Ascending aorta (tissue), 2 donors: ENCODE measurements around the gene PUS7. TPM values are rescaled to one million over a fixed set of nuclear protein-coding genes. Genes with fewer than 3 reads are reported as not detected.
"Not testable (repeated sequence)": the region's sequence is repeated elsewhere in the genome, so short reads cannot be mapped to it uniquely, and the experiment has no call there.

Source experiments
- DNase-seq, 2 donors: peaks; one replicate each; pipeline ENCODE4 v3.0.0-alpha.2; 2019; ENCODE audit warnings: low spot score in 2 of 2
- H3K27ac ChIP-seq, 2 donors: fragments of 200-600 bp; sonication (generic); one replicate each; pipeline ENCODE4 v1.5.1; 2016 to 2017; ENCODE audit warnings: mild to moderate bottlenecking in 1 of 2
- H3K27me3 ChIP-seq: fragments of 200-600 bp; sonication (generic); one replicate; pipeline ENCODE4 v1.5.1; 2017
- H3K36me3 ChIP-seq, 2 donors: fragments of 200-600 bp; sonication (generic); one replicate each; pipeline ENCODE4 v1.5.1; 2016
- H3K4me1 ChIP-seq, 2 donors: fragments of 200-600 bp; sonication (generic); one replicate each; pipeline ENCODE4 v1.5.1; 2016 to 2017; ENCODE audit warnings: mild to moderate bottlenecking in 1 of 2
- H3K4me3 ChIP-seq, 2 donors: fragments of 200-600 bp; sonication (generic); one replicate each; pipeline ENCODE4 v1.5.1; 2016 to 2017; ENCODE audit warnings: mild to moderate bottlenecking in 1 of 2
- H3K9me3 ChIP-seq, 2 donors: fragments of 200-600 bp; sonication (generic); one replicate each; pipeline ENCODE4 v1.5.1; 2016
- intact Hi-C: fragments of 100-400 bp; cut with DNase I; formaldehyde crosslinking; loops from one replicate; pipeline ENCODE4 v1.15.1; 2023
- total RNA-seq: library from RNA; depleted of rRNA; stranded (reverse); fragments of >200 nt; gene quantifications from one replicate; pipeline ENCODE4 v1.1.0, GENCODE V29; 2016
- TF ChIP-seq, protein P1 (sequence below), 3 experiments: fragments of 200-600 bp in 2 of 3; fragments of 450-650 bp in 1 of 3; sonication (generic) in 2 of 3; IDR thresholded peaks; one replicate each; pipeline ENCODE4 v1.5.1; 2016 to 2019; ENCODE audit warnings: antibody characterized with exemption in 3 of 3, mild to moderate bottlenecking in 1 of 3, moderate library complexity in 1 of 3

PUS7 gene
- total RNA-seq, 1 donor from 2014 or later: 17.2 TPM

DNA sequence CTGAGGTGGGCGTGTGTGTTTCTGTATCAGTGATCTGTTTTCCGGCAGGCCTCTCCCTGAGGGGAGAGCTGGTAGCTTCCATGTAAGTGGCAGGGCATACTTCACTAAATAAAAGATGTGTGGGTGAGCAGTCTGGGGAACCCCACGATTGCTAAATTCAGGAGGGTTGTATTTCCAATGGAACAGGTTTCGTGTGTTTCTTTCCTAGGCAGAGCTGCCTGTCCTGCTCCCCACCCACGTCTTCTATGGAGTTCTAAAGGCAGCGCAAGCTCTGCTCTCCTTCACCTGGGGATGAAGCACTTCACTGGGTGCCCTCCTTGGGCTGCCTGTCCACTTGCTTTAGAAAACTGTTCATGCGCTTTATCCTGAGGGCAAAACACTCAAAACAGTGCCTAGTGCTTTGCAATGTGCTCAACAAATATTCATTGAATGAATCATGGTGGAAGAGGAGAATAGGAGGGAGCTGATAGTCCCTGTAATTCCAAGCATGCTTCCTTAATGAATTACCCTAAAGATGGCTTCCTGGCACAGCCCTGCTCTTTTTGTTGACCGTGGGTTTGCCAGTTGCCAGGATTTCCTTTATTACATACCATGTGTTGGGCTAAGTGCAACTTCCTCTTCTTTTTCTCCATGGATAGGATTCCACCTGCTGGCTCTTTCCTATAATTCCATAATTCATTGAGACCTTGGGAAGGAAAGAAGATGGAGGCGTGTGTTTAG is 82.7 kb downstream of the PUS7 start:
- no peak for DNase-seq
- H3K9me3 ChIP-seq: no peaks in the 10 kb centered on the region
- no peak overlapping the region for H3K27ac ChIP-seq
- no peaks in the 10 kb centered on the region for H3K27me3 ChIP-seq
- intact Hi-C loops: no loop called here
- no peaks in the 10 kb centered on the region for H3K4me1 ChIP-seq
- H3K4me3 ChIP-seq: no peak overlapping the region
- no peaks in the 10 kb centered on the region for H3K36me3 ChIP-seq
- TF ChIP-seq, protein P1, sequence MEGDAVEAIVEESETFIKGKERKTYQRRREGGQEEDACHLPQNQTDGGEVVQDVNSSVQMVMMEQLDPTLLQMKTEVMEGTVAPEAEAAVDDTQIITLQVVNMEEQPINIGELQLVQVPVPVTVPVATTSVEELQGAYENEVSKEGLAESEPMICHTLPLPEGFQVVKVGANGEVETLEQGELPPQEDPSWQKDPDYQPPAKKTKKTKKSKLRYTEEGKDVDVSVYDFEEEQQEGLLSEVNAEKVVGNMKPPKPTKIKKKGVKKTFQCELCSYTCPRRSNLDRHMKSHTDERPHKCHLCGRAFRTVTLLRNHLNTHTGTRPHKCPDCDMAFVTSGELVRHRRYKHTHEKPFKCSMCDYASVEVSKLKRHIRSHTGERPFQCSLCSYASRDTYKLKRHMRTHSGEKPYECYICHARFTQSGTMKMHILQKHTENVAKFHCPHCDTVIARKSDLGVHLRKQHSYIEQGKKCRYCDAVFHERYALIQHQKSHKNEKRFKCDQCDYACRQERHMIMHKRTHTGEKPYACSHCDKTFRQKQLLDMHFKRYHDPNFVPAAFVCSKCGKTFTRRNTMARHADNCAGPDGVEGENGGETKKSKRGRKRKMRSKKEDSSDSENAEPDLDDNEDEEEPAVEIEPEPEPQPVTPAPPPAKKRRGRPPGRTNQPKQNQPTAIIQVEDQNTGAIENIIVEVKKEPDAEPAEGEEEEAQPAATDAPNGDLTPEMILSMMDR (IDR thresholded peaks at IDR 0.05): no peak

GRCh38 chr7:105438847-105439173 is 83.3 kb downstream of the PUS7 start:
- Histone ChIP-seq H3K9me3 (no peaks in the 10 kb centered on the region), H3K4me3 (no peak overlapping the region), H3K4me1 (no peaks in the 10 kb centered on the region), H3K27ac (no peak overlapping the region), H3K36me3 (no peaks in the 10 kb centered on the region), H3K27me3 (no peaks in the 10 kb centered on the region)
- DNase-seq: no peak
- TF ChIP-seq, protein P1 (IDR thresholded peaks at IDR 0.05): no peak
- intact Hi-C loops: no loop called here

DNA sequence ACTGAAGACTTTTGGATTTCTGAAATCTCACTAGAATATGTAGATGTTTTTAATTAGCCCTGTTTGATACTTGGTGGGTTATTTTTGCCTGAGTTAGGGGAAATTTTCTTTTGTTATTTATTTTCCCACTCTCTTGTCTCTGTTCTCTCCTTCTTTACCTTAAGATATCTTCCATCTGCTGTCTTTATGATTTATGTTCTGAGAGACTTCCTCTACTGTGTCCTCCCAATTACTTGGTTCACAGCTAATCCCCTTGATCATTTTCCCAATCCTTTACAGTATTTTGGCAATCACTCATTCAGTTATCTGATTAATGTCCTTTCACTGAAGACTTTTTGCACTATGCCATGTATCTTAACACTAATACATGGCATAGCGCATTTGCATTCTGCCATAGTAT is 83.8 kb downstream of the PUS7 start:
- H3K9me3 ChIP-seq: no peaks in the 10 kb centered on the region
- no peaks in the 10 kb centered on the region for H3K27me3 ChIP-seq
- no peak for DNase-seq
- H3K27ac ChIP-seq: no peak overlapping the region
- no peaks in the 10 kb centered on the region for H3K36me3 ChIP-seq
- H3K4me1 ChIP-seq: no peaks in the 10 kb centered on the region
- H3K4me3 ChIP-seq: no peak overlapping the region
- TF ChIP-seq, protein P1 (IDR thresholded peaks at IDR 0.05): no peak
- intact Hi-C loops: no loop called here

DNA sequence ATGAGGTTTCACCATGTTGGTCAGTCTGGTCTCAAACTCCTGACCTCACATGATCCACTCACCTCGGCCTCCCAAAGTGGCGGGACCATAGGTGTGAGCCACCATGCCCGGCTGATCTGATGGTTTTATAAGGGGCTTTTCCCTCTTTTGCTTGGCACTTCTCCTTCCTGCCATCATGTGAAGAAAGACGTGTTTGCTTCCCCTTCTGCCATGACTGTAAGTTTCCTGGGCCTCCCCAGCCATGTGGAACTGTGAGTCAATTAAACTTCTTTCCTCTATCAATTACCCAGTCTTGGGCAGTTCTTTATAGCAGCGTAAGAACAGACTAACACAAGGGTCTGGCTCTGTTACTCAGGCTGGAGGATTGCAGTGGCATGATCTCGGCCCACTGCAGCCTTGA is 84.7 kb downstream of the PUS7 start:
- H3K27me3 ChIP-seq, H3K4me1 ChIP-seq, H3K9me3 ChIP-seq, intact Hi-C loops, H3K36me3 ChIP-seq, H3K27ac ChIP-seq, DNase-seq, H3K4me3 ChIP-seq: not testable (repeated sequence)

- no peak for DNase-seq
- intact Hi-C loops: no loop called here
- Histone ChIP-seq H3K4me1 (no peaks in the 10 kb centered on the region), H3K27ac (no peak overlapping the region), H3K36me3 (no peaks in the 10 kb centered on the region), H3K27me3 (no peaks in the 10 kb centered on the region), H3K4me3 (no peak overlapping the region), H3K9me3 (no peaks in the 10 kb centered on the region)
- TF ChIP-seq, protein P1 (IDR thresholded peaks at IDR 0.05): peak; percentile 13 to 54 (median 30)
These were observed 92.1 kb downstream of the PUS7 start for GRCh38 chr7:105429746-105430612.

DNA sequence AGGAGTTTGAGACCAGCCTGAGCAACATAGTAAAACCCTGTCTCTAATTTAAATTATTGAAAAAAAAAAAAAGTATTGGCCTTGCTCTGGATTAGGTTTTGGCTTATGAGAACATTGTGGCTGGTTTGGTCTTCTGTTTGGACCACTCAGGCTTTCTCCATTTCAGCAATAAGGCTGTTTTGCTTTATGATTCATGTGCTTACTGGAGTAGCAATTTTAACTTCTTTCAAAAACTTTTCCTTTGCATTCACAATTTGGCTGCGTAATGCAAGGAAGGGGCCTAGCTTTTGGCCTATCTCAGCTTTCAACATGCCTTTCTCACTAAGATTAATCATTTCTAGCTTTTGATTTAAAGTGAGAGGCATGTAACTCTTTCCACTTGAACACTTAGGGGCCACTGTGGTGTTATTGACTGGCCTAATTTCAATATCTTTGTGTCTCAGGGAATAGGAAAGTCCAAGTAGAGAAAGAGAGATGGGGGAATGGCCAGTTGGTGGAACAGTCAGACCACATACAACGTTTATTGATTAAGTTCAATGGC is 95.4 kb downstream of the PUS7 start:
- no peak for DNase-seq
- TF ChIP-seq, protein P1 (IDR thresholded peaks at IDR 0.05): no peak
- no peak overlapping the region for H3K27ac ChIP-seq
- no peak overlapping the region for H3K4me3 ChIP-seq
- H3K4me1 ChIP-seq: no peaks in the 10 kb centered on the region
- no peaks in the 10 kb centered on the region for H3K9me3 ChIP-seq
- no peaks in the 10 kb centered on the region for H3K36me3 ChIP-seq
- H3K27me3 ChIP-seq: no peaks in the 10 kb centered on the region
- intact Hi-C loops: no loop called here
